Stimulated activated CD8-positive, alpha-beta memory T cell treated with anti-CD3 and anti-CD28 coated beads, Interleukin-4, amount 100 ng/mL, for 48 hours (primary cell): ENCODE results near the gene CD72.
A peak's percentile ranks its signal among the peaks of the same experiment; 100 is the strongest.

ENCODE experiments used
- DNase-seq: peaks from one replicate; pipeline ENCODE4 v3.0.0-alpha.2; 2020

Gene CD72, protein sequence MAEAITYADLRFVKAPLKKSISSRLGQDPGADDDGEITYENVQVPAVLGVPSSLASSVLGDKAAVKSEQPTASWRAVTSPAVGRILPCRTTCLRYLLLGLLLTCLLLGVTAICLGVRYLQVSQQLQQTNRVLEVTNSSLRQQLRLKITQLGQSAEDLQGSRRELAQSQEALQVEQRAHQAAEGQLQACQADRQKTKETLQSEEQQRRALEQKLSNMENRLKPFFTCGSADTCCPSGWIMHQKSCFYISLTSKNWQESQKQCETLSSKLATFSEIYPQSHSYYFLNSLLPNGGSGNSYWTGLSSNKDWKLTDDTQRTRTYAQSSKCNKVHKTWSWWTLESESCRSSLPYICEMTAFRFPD

DNA sequence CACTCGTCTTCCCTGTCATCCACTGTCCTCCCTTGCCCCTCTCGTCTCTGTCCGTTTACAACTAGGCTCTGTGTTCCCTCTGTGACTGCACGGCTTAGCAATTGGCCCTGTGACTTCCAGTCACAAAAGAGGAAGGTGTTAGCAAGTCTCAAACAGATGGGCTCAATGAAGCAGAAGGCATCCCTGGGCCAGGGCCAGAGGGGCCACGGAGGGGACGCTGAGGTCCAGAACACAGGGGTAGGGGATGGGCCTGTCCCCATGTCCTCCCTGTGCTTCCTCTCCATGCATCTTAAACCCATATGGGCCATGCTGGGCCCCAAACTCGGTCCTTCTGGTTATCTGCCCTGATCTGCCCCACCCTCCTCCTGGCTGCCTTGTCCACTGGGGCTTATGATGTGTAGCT, at the start of gene CD72:
Gene CD72 (minus strand): TSS at position 89 of the 403 bp plus-strand sequence. CDS start 110 bp downstream, outside the sequence.
- no peak for DNase-seq

DNA sequence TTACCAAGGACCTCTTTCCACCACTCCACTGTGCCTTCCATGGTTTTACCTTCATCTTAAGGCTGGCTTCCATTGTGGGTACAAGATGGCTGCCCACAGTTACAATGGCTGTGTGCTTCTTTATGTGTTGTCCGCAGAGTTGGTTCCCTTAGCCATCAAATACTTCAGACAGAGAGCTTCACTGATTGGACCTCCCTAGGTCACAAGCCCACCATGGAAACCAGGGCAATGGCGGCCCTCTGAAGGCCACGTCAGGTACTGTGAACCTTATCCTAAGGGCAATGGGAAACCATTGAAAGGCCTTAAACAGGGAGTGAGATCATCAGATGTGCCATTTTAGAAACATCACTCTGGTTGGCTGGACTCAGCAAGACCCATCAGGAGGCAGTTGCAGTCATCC, 49.7 kb upstream of the CD72 start:
- no peak for DNase-seq

DNA sequence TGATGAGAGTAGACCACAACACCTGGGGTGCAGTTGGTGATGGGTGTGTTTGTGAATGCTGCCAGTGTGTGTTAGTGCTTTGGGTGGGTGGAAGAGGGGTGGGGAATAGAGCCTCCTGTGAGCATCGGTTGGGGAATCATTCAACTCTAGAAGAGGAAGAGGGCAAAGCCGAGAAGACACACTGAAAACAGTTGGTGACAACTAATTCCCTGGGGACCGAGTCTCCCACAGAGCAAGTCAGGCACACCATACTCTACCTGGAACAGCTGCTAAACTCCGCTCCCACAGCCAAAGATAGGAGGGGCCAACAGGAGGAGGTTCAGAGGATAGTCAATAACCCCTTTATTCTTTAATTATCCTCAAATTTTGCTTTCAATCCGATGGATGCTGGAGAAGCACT, 48.3 kb upstream of the CD72 start:
- no peak for DNase-seq

DNA sequence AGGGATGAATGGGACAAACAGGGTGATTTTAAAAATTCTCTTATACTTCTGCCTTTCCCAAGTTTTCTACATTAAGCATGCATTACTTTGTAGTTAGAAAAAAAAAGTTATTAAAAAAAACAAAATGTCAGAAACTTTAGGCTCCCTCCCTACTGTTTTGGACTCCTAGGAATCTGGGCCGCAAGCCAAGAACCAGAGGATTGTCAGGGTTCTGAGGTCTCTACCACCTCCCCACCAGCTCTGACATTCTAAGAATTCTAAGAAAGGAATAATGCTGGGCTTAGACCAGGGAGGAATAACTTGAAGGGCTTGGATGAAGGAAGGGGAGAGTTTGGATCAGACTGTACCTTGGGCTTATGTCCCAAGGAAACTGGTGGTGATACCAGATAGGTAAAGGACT, 47.8 kb upstream of the CD72 start:
- no peak for DNase-seq

DNA sequence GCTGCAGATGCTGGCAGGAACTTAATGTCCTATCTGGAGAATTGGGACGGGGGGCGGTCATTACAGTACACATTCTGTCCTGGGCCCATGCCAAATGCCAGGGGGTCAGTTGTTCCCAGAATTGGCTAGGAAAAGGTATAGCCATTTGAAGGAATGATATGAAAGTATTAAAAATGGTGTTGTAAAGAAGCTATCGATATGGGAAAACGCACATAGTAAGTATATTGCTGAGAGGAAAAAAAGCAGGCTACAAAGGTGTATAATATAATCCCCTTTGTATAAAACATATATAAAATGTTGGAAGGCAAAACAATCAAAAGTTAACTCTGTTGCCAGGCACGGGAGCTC, 47.2 kb upstream of the CD72 start:
- no peak for DNase-seq

DNA sequence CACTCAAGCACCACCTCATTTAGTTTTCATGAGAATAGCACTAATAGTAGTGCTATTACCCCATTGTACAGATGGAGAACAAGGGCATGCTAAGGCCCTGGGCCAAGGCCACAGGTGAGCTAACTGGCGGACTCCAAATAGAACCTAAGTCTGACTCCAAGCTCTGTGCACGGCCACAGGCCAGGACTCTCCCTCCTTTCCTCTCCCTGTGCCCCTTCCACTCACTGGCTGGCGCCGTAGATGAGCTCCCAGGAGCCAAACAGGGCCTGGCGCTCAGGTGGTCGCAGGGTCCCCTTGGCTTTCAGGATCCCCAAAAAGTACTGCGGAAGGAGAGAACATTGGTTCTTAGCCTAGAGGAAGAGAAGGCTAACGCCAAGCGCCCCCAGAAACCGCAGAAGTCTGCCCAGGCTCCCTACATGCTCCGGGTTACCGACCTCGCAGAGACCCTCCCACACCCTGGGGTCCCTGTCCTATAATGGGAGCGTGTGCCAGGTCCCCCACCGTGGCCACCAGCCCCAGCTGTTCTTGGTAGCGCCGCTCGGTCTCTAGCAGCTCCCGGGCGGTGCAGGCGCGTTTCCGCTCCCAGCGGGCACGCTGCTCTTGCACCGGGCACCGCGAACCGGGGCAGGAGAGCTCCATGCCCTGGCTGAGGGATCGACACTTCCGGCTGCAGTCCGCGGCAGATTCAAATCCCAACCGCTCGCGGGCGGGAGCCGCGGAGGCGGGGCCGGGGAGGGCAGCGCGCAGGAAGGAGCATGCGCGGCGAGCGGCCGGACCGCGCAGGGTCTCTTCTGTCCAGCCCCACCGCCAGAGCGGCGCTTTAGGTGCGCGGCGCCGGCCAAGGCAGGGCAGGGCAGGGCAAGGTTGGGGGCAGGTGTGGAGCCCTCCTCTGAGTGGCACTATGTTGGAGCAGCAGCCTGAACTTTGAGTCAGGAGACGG, 46.6 kb upstream of the CD72 start, which contains the start of gene ARHGEF39:
Gene ARHGEF39 (minus strand): TSS at position 665 of the 940 bp plus-strand sequence. CDS start 26 bp downstream, at position 639.
- peak; percentile 87 for DNase-seq

DNA sequence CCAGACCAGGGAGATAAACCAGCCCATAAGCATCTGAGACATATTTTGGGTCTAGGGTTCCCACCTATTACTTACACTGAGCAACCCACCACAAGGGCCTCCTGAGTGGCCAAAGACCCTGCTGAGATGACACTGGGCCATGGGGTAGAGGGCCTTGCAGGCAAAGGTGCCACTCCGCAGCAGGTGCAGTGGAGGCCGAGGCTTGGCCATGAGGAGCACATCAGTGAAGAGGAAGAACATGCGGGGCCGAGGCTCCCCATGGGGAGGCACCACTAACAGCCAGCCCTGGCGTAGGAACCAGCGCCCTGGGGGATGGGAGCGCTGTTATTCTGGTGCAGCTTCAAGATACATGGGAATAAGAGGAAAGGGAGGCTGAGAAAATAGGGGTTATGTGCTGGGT, 44.2 kb upstream of the CD72 start:
- no peak for DNase-seq

DNA sequence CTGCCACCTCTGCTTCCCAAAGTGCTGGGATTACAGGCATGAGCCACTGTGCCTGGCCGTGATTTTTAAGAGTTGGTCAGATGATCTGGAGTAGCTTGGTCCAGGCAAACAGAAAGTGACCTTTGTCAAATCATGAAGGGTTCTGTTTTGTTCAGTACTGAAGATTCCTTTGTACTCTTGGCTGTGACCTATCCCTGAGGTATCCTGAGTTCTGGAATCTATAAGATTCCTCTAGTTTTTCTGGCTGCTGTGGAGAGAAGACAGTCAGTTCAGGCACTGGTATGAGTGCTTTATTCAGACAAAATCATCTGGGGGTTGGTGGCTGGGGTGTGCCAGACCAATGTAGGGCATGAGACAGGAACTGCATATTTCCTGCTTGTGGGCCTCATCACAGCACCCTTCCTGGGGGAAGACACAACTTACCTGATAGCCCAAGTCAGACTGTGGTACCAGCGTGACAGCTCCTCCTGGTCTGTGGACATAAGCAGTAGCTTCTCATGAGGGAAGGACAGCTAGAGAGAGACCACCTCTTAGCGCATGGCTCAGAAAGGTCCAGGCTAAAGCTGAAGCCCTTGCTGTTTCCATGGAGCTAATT, 43.6 kb upstream of the CD72 start:
- DNase-seq, result peak; percentile 31

DNA sequence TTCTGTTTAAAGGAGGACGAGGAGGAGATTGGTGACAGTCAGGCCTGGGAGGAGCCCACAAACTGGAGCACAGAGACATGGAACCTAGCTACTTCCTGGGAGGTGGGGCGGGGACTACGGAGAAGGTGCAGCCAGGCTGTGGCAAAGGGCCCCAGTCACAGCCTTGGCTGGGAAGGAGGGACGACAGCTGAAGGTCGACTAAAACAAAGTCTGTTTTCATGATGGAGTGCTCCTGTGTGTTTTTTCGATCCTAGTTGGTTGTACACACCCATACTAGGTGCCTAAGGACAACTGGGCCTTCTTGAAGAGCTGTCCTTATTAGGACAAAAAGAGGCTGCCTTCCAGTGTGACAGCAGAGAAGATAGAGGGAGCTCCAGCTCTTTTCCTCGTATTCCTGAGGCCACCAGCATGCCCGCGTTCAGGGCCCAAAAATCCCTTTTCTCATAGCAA, 42.8 kb upstream of the CD72 start:
- no peak for DNase-seq

DNA sequence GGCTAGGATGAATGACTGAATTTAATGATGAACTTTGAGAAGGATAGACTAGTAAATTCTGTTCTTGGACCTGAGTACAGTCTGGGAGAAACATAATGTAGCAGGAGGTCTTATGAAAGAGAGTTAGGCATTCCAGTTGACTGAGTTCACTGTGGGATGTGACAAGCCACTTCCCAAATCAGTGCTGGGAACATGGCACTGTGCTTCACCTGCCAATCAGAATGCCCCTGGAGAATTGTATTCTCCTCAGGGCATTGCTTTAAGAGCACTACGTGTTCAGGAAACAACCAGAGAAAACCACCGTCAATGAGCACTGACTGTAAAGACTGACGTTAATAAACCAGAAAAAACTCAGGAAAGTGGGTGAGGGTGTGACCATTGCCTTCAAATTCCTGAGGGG, 41.1 kb upstream of the CD72 start:
- DNase-seq, result no peak

DNA sequence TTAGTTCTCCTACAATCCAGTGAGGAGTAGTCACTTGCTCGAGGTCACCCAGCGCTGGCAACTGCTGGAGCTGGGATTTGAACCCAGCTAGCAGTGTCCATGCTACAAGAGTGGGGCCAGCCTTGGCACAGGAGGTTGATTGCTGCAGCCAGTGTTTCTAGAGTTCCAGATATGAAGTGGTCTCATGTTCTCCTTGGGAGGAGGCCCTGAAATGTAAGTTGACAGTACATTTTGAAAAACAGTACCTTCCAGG, 40.7 kb upstream of the CD72 start:
- DNase-seq, result peak; percentile 47

DNA sequence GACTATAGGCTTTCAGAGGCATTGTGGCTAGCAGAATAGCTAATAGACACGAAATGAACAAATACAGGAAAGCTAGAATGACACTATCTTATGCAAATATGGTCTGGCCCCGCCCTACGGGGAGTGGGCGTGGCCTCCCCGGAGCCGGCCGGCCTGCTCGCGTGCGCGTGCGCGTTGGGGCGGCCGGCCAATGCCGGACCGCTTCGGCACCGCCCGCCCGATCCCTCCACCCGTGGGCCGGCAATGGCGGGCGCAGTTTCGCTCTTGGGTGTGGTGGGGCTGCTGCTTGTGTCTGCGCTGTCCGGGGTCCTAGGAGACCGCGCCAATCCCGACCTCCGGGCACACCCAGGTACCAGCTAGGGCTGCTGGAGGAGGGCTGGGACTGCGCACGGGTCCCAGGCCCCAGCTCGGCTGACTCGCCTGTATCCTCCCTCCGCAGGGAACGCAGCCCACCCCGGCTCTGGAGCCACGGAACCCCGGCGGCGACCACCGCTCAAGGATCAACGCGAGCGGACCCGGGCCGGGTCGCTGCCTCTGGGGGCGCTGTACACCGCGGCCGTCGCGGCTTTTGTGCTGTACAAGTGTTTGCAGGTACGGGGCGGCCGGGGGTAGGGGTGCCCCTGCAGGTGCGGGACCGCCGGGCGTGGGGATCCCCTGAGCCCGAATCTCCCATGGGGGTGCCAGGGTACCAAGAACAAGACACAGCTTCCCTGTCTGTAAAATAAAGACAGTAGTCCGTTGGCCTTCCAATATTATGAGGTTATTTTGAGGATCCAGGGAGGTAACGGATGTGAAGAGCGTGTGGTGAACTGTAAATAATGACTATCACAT, 40.1 kb upstream of the CD72 start, which contains the start of gene CCDC107:
Gene CCDC107 (plus strand): TSS at position 156 of the 831 bp plus-strand sequence. CDS start 88 bp downstream, at position 244.
- DNase-seq, result peak; percentile 87

DNA sequence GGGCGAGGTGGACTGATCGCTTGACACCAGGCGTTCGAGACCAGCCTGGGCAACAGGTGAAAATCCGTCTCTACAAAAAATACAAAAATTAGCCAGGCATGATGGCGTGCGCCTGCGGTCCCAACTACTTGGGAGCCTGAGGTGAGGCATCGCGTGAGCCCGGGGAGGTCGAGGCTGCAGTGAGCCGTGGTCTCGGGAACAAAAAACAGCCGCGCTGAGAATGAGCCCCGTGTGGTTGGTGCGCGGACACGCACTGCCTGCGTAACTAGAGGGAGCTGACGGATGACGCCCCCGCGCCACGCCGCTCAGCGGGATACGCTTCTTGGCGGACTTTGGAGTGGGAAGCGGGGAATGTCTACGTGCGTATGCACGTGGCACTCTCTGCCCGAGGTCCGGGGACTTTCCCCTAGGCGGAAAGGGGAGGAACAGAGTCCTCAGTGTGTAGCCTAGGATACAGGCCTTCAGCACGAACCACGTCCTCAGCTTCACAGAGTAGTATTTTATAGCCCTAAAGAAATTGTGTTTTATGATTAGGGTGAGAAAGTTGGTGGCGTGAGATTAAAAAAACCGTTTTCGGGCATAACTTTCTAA, 39.4 kb upstream of the CD72 start, which contains the start of gene RMRP:
Gene RMRP (minus strand): TSS at position 474 of the 591 bp plus-strand sequence.
- peak; percentile 97 for DNase-seq

DNA sequence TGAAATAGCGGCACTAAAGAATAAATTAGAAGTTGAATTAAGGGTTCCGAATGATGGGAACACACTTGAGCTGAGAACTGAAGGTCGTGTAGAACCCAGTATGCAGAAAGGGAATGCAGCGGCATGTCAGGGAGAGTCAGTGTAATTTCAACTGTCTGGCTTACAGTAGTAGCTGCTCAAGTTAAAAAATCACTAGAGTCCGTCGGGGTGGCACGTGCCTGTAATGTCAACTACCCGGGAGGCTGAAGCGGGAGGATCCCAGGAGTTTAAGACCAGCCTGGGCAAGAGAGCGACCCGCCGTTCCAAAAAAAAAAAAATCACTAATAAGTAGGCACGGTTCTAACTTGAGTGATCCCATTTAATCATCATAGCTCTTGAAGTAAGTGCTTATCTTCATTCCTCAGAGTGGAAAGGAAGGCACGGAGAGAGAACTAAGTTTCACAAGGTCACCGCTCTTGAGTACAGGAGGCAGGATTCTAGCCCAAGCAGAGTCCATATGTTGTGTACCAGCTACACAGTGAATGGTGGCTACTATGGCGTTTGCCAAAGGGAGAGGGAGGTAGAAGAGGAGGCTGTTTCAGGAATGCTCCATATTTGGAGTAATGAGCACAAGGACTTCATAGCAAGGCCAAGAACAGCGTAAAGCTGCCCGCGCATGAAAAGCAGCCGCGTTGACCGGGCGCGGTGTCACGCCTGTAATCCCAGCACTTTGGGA, 38.8 kb upstream of the CD72 start:
- no peak for DNase-seq

DNA sequence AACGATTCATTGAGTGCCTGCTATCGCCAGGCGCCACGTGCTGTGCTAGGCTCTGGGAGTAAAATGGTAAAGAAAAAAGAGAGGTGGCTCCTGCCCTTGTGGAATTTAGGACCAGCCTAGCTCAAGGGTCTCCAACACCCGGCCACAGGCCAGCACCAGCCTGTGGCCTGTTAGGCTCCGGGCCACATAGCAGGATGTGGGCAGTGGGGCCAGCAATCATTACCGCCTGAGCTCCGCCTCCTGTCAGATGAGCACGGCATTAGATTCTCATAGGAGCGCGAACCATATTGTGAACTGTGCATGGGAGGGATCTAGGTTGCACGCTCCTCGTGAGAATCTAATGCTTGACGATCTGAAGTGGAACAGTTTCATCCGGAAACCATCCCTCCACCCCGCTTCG, 38.1 kb upstream of the CD72 start:
- DNase-seq, result no peak

DNA sequence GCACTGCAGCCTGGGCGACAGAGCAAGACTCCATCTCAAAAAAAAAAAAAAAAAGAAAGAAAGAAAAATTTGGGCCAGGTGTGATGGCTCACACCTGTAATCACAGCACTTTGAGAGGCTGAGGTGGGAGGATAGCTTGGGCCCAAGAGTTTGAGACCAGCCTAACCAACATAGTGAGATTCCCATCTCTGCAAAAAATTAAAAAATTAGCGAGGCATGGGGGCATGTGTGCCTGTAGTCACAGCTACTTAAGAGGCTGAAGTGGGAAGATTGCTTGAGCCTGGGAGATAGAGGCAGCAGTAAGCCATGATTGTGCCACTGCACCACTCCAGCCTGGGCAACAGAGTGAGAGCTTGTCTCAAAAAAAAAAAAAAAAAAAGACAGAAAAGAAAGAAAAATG, 35.4 kb upstream of the CD72 start:
- no peak for DNase-seq

DNA sequence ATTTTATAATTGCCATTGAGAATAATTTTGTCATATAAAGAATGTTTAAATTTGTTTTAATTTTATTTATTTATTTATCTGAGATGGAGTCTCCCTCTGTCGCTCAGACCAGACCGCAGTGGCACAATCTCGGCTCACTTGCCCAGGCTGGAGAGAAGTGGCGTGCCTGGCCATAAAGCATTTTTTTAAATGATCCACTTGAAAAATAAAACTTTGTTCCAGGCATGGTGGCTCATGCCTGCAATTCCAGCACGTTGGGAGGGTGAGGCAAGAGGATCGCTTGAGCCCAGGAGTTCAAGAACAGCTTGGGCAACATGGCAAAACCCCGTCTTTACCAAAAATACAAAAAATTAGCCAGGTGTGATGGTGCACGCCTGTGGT, 34.6 kb upstream of the CD72 start:
- DNase-seq, result no peak

DNA sequence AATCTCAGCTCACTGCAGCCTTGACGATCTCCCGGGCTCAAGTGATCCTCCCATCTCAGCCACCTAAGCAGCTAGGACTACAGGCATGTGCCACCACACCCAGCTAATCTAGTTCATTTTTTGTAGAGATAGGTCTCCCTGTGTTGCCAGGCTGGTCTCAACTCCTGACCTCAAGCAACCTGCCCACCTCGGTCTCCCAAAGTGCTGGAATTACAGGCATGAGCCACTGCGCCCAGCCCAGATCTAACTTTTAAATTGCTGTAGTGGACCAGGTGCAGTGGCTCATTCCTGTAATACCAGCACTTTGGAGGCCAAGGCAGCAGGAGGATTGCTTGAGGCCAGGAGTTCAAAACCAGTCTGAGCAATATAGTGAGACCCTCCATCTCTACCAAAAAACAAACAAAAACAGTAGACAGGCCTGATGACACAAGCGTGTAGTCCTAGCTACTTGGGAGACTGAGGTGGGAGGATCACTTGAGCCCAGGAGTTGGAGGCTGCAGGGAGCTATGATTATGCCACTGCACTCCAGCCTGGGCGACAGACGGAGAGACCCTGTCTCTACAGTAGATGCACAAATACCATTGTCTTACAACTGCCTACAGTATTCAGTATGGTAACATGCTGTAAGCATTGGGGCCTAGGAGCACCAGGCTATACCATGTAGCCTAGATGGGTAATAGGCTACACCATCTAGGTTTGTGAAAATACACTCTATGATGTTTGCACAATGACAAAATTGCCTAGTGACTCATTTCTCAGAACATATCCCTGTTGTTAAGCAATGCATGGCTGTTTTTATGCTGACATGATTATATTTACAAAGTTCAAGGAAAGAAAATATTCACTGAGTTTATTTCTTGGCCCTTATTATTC, 34.0 kb upstream of the CD72 start:
- DNase-seq, result no peak

DNA sequence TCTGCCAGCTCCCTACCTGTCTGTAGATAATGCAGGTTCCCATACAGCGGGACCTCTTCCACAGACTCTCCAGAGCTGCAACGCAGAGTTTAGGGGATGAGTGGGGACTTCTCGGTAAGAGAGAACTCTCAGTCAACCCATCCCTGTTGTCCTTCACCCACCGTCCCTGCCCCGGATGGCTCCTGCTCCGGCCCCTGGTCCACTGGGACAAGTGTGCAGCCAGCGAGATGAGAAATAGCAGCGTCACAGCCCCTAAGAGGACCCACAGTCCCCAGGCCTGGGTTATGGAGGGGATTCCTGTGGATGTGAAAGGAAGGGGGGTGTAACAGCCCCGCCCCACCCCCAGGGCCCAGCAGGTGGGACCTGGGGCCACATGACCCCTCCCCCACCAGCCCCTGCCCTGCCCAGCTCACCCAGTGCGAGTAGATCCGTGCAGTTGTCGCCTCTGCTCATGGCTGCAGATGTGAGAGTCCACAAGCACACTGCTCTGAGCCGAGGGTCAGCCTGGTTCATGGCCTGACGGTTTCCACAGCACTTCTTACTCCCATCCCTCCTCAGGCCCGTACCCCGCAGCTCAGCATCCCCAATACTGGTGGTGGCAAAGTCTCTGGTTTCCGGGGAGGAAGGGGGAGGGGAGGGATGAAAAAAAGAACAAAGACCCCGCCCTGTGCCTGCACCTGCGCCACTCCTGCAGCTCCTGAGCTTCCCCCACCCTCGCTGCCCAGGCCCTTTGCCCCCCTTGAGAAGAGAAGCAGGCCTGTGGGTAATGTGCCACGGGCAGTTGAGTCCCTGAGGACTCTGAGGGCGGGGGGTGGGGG, 32.3 kb upstream of the CD72 start, which contains the start of gene SIT1:
Gene SIT1 (minus strand): TSS at position 591 of the 818 bp plus-strand sequence. CDS start 78 bp downstream, at position 513.
- peak; percentile 63 for DNase-seq
